Osteocyte (in vitro differentiated cells): ENCODE data around the gene GET4. TPM values are rescaled to one million over a fixed set of nuclear protein-coding genes. Genes with fewer than 3 reads are reported as not detected.

ENCODE experiments used
- DNase-seq: peaks from one replicate; pipeline ENCODE4 v3.0.0; 2021; ENCODE audit warnings: mixed read lengths; ENCODE audit not compliant: unreplicated experiment; ENCODE audit errors: extremely low spot score
- H3K27ac Mint-ChIP-seq: one replicate; pipeline ENCODE4 v1.8.0; 2021; ENCODE audit warnings: mild to moderate bottlenecking, mixed read lengths; ENCODE audit not compliant: unreplicated experiment
- H3K27me3 Mint-ChIP-seq: one replicate; pipeline ENCODE4 v1.8.0; 2021; ENCODE audit warnings: mixed read lengths; ENCODE audit not compliant: unreplicated experiment
- H3K36me3 Mint-ChIP-seq: one replicate; pipeline ENCODE4 v1.8.0; 2021; ENCODE audit warnings: mixed read lengths; ENCODE audit not compliant: unreplicated experiment
- H3K4me1 Mint-ChIP-seq: one replicate; pipeline ENCODE4 v1.8.0; 2021; ENCODE audit warnings: mixed read lengths; ENCODE audit not compliant: unreplicated experiment
- H3K4me3 Mint-ChIP-seq: one replicate; pipeline ENCODE4 v1.8.0; 2021; ENCODE audit warnings: mild to moderate bottlenecking, moderate library complexity, mixed read lengths; ENCODE audit not compliant: unreplicated experiment
- H3K9me3 Mint-ChIP-seq: one replicate; pipeline ENCODE4 v1.8.0; 2021; ENCODE audit warnings: mixed read lengths; ENCODE audit not compliant: unreplicated experiment
- CTCF ChIP-seq: fragments of 200-600 bp; sonication (generic); IDR thresholded peaks from 2 replicates; pipeline ENCODE4 v1.5.0; 2021; ENCODE audit warnings: antibody characterized with exemption, mild to moderate bottlenecking, moderate library complexity
- total RNA-seq: library from RNA; stranded (reverse); gene quantifications from 2 replicates; pipeline ENCODE4 v1.2.1, GENCODE V29; 2021

GET4 gene
- total RNA-seq, 1 donor from 2014 or later: 33.7 TPM

- TF ChIP-seq CTCF: no peak
- Mint-ChIP-seq H3K4me1 (peaks cover 19% of the 10 kb centered on the region), H3K27ac (no peak overlapping the region), H3K36me3 (peaks cover 7% of the 10 kb centered on the region), H3K4me3 (no peak overlapping the region), H3K27me3 (no peaks in the 10 kb centered on the region), H3K9me3 (no peaks in the 10 kb centered on the region)
- no peak for DNase-seq
These were observed 7.0 kb downstream of the GET4 start for GRCh38 chr7:883055-884021.

GRCh38 chr7:884191-885003 is 8.0 kb downstream of the GET4 start:
- Mint-ChIP-seq H3K27me3 (no peaks in the 10 kb centered on the region), H3K36me3 (peaks cover 8% of the 10 kb centered on the region), H3K27ac (no peak overlapping the region), H3K4me3 (no peak overlapping the region), H3K4me1 (peaks cover 12% of the 10 kb centered on the region), H3K9me3 (no peaks in the 10 kb centered on the region)
- no peak for DNase-seq
- no peak for TF ChIP-seq CTCF

DNA sequence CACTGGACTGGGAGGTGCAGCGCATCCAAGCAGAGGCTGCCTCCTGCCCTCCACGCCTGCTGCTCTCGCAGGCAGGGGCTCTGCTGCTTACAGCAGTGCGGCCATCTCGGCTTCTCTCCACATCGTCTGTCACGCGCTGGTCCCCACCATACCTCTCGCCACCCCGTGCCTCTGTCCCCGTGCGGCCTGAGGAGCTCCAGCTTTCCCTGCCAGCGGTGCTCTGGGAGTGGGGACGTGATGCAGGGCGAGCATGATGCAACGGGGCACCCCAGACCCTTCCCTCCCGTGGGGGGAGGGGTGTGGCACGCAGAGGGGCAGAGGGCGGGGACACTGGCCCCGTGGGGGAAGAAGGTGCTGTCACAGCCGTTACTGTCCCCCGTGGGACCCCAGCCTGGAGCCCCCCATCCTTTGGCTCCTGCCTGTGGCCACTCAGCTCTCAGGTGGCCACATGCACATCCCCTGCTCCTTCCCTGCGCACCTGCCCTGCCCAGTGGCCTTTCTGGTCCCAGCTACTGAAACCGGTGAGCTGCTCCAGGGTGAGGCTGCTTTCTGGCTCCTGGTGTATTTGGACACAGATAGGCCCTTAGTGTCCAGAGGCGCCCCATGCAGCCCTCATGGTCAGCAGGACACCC is 9.0 kb downstream of the GET4 start:
- Mint-ChIP-seq H3K4me1 (peaks cover 11% of the 10 kb centered on the region), H3K27ac (no peak overlapping the region), H3K9me3 (no peaks in the 10 kb centered on the region), H3K4me3 (no peak overlapping the region), H3K36me3 (peaks cover 8% of the 10 kb centered on the region), H3K27me3 (no peaks in the 10 kb centered on the region)
- TF ChIP-seq CTCF: no peak
- DNase-seq: no peak

- DNase-seq: no peak
- H3K9me3 Mint-ChIP-seq: no peaks in the 10 kb centered on the region
- H3K36me3 Mint-ChIP-seq: peaks cover 10% of the 10 kb centered on the region
- H3K27me3 Mint-ChIP-seq: no peaks in the 10 kb centered on the region
- TF ChIP-seq CTCF: no peak
- H3K4me1 Mint-ChIP-seq: peaks cover 11% of the 10 kb centered on the region
- no peak overlapping the region for H3K4me3 Mint-ChIP-seq
- no peak overlapping the region for H3K27ac Mint-ChIP-seq
These were observed 9.7 kb downstream of the GET4 start for GRCh38 chr7:885893-886625.
